NCI-H82 treated with DMSO at 0.1 percent for 48 hours (cell line): Measurements from ENCODE around the gene NUDT22.

Experiments
- DNase-seq: peaks from one replicate; lab custom pipeline; 2025; ENCODE audit not compliant: unreplicated experiment; lab: John Stamatoyannopoulos, UW

The NUDT22 gene

DNA sequence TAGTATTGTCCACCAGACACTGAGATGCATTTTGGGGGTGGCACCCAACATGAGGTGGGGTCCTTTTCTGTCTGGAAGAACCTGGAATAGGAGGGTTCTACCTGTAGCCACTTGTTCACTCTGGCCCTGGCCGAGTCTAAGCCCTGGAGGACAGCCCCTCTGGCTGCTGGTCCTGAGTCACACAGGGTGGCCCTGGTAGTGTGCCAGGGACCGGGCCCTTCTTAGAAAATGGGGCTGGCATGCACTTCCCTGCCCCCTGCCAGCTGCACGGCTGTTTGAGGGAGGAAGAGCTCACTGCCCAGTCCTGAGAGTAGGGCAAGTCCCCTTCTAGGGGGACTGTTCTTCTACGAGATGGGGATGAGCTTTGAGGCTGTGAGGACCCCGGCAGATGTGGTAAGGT lies 27.4 kb downstream of the NUDT22 start:
- no peak for DNase-seq

- no peak for DNase-seq
Observed at GRCh38 chr11:64254326-64254725, 28.3 kb downstream of the NUDT22 start.

- no peak for DNase-seq
Observed at GRCh38 chr11:64255135-64256128, 29.4 kb downstream of the NUDT22 start.

DNA sequence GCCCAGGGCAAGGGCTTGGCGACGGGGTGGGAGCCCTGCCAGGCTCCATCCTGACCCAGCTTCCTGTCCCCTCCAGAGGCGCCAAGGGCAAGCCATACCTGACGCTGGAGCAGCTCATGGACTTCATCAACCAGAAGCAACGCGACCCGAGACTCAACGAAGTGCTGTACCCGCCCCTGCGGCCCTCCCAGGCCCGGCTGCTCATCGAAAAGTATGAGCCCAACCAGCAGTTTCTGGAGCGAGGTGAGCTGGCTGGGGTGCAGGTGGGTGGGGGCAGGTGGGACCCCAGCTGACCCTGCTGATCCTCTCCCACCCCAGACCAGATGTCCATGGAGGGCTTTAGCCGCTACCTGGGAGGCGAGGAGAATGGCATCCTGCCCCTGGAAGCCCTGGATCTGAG lies 30.2 kb downstream of the NUDT22 start:
- no peak for DNase-seq

DNA sequence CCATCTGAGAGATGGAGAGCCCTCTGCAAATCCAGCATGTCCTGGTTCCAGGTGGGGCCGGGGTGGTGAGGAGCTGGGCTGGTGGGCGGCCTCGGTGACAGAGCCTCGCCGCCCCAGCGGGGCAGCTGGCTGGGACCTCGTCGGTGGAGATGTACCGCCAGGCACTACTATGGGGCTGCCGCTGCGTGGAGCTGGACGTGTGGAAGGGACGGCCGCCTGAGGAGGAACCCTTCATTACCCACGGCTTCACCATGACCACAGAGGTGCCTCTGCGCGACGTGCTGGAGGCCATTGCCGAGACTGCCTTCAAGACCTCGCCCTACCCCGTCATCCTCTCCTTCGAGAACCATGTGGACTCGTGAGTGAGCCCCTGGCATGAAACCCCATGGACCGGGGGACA lies 32.3 kb downstream of the NUDT22 start:
- DNase-seq, result no peak

GRCh38 chr11:64258946-64259532 lies 33.0 kb downstream of the NUDT22 start:
- no peak for DNase-seq

DNA sequence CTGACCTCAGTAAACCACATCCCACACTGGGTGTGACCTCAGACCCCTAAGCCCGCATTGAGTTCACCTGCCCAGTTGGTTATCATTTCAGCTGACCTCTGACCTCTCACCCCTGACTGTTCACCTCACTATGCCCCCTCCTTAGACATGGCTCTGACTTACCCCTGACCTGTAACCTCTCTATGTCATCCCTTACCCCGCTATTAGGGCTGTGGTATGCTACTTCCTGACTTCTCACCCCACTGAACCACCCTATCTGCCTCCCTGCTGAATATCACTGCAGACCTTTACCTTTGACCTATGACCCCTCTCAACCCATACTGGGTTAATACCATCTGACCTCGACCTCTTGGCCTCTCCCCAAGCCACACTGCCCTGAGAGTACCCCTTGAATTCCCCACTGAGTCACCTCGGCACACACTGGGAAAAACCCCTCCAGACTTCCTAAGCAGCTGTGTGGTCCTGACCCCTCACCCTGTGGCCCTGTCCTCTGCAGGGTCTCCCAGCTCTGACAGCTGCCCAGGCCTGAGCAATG lies 33.5 kb downstream of the NUDT22 start:
- no peak for DNase-seq

- DNase-seq, result no peak
Observed at GRCh38 chr11:64260147-64260708, 34.2 kb downstream of the NUDT22 start.

- DNase-seq, result no peak
Observed at GRCh38 chr11:64261556-64262080, 35.5 kb downstream of the NUDT22 start.

DNA sequence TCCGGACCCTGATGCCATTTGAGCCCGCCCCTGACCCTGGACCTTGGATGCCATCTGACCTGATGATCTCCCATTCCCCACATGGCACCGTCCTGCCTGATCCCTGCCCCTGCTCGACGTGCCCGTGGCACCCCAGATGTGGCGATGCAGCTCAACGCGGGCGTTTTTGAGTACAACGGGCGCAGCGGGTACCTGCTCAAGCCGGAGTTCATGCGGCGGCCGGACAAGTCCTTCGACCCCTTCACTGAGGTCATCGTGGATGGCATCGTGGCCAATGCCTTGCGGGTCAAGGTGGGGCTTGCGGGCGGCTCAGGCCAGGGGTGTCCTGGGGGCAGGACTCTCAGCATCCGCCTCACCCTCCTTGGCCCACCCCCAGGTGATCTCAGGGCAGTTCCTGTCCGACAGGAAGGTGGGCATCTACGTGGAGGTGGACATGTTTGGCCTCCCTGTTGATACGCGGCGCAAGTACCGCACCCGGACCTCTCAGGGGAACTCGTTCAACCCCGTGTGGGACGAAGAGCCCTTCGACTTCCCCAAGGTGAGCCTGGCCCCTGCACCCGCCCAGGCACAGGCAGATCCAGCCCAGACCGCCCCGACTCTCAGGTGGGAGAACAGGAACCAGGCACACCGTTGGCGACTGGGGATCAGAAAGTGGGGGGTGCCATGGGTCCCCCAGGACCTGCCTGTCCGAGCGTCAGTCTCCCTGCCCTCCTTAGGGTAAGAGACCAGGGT lies 36.4 kb downstream of the NUDT22 start:
- no peak for DNase-seq

- DNase-seq, result no peak
Observed at GRCh38 chr11:64263021-64263946, 37.2 kb downstream of the NUDT22 start.

DNA sequence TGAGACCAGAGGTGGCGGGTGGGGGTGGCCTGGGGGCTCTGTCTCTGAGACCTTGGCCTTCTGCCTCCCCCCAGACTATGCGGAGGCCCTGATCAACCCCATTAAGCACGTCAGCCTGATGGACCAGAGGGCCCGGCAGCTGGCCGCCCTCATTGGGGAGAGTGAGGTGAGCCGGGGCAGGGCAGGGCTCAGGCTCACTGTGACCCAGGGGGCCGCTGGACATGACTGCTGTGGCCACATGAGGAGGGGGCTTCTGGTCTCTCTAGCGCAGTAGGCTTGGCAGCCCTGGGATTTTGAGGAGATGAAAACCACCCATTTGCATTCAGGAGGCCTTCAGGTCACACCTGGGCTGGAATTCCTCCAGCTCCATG lies 37.9 kb downstream of the NUDT22 start:
- DNase-seq, result no peak

DNA sequence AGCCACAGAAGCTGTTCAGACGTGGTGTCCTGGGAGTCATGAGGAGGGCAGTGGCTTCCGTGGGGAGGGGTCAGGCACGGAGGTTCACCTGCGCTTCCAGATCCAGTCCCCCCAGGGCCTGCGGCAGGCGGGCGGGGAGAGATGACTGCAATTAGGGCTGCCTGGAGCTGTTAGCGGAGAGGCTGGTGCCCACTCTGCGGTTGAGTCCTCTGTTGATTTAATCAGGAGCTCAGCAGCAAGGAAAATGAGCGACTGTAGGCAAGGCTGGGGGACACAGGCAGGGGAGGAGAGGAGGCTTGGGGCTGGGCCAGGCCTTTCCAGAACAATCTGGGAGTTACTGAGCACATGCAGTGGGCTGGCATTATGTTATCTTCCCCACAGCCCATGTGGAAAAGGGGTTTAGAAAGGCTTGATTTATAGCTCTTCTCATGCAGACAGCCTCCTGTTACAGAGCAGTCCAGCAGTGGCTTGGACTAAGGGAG lies 38.3 kb downstream of the NUDT22 start:
- DNase-seq, result no peak

DNA sequence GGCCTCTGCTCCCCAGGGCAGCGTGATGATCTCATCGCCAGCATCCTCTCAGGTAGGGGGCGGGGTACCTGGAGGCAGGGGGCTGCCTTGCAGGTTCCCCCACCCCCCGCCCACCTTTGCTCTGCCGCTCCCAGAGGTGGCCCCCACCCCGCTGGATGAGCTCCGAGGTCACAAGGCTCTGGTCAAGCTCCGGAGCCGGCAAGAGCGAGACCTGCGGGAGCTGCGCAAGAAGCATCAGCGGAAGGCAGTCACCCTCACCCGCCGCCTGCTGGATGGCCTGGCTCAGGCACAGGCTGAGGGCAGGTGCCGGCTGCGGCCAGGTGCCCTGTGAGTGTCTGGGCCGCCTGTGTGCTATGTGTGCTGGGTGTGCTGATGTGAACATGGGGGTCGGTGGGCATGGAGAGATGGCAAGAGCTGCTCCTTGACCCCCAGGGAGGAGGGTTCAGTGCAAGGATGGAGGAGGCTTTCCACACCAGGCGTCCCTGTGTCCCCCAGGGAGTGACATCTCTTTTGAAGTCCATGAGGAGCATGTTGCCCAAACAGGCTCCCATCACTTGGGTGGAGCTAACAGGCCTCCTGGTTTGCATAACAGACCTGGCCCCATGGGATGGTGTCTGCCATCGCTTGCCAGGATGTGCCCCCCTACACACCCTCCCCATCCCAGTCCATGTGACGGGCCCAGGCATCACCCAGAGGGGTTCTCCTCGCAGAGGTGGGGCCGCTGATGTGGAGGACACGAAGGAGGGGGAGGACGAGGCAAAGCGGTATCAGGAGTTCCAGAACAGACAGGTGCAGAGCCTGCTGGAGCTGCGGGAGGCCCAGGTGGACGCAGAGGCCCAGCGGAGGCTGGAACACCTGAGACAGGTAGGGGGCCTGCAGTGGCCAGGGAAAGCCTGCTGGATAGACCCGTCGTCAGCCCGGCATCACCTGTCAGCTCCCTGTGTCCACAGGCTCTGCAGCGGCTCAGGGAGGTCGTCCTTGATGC lies 39.4 kb downstream of the NUDT22 start:
- DNase-seq, result no peak

DNA sequence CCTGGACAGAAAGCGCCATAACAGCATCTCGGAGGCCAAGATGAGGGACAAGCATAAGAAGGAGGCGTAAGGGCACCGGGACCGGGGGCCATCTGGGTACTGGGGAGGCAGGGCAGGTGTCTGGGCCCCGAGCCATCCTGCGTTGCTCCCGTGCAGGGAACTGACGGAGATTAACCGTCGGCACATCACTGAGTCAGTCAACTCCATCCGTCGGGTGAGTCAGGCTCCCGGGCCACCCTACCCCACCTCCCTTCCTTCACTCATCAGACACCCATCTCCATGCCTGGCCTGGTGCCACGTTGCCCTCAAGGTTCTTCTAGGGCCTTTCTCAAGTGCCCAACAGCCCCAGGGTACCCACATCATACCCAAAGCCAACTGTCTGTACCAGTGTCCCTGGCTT lies 40.3 kb downstream of the NUDT22 start:
- DNase-seq, result no peak

DNA sequence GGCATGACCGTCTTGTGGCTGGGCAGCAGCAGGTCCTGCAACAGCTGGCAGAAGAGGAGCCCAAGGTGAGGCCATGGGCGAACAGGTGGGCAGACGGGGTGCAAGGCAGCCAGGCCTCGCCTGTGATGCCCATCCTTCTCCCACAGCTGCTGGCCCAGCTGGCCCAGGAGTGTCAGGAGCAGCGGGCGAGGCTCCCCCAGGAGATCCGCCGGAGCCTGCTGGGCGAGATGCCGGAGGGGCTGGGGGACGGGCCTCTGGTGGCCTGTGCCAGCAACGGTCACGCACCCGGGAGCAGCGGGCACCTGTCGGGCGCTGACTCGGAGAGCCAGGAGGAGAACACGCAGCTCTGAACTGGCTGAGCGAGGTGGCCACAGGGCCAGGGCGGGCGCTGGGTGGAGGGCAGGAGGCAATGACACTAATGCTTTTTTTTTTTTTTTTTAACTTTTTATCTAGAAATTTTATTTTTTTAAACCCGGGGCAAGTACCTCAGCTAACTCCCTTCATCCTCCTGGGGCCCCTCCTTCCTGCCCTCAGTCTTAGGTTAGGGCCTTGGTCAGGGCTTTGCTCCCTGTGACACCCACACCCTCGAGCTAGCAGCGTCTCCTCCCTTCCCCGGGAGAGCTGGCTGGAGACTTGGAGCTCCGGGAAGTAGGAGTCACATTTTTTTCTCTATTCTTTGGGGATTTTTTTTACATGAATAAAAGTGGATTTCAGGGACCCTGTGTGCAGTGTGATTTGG lies 41.3 kb downstream of the NUDT22 start:
- no peak for DNase-seq

DNA sequence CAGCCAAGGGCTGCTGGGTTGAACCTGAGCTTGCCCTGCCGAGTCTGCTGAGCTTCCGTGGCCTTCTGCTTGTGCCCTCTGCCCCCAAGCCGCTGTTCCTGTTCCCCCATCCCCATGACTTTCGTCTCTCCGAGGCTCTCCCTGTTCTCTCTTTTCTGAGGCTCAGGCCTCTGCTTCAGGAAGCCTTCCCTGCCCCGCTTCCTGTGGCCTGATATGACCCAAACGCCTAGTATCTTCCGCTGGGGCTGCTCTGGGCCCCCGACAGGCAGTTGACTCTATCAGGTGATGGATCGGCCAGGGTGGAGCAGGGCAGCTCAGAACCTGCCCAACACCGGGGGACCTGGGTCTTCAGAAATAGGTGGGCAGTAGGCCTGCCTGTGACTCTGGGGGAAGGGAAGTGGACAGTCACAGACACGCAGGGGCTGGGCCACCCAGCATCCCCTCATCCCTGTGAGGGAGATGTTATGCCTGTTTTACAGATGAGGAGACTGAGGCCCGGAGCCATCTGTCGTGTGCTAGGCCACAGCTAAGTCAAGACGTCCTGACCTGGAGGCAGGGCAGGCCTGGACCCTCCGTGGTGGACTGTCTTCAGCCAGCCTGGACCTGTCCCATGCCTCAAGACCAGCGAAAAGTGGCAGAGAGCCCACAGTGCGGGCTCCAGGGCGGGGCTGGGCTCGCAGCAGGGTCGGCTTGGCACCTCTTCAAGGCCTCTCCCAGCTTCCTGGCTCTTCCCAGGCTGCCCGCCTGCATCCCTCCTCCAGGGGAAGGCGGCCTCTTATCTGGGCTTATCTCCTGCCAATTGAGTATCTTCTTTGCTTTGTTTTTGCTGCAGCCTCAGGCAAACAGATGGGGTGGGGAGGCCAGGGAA lies 42.2 kb downstream of the NUDT22 start:
- no peak for DNase-seq
